ENCODE measurements around the gene CYBRD1. TPM values are rescaled to one million over a fixed set of nuclear protein-coding genes. Genes with fewer than 3 reads are reported as not detected.
"Not testable (repeated sequence)": the region's sequence is repeated elsewhere in the genome, so short reads cannot be mapped to it uniquely, and the experiment has no call there.

Gene CYBRD1
- total RNA-seq, 1 donor from 2014 or later: 313 TPM

- H3K9me3 ChIP-seq: no peaks in the 10 kb centered on the region
- no peak for TF ChIP-seq CTCF (IDR thresholded peaks at IDR 0.05)
- DNase-seq: no peak
- no peaks in the 10 kb centered on the region for H3K36me3 ChIP-seq
- H3K27me3 ChIP-seq: no peaks in the 10 kb centered on the region
- no peaks in the 10 kb centered on the region for H3K4me1 ChIP-seq
- H3K4me3 ChIP-seq: no peak overlapping the region
- ATAC-seq: no peak
- intact Hi-C loops (cut with DNase I): no loop called here
- H3K27ac ChIP-seq: no peak overlapping the region
These were observed 31.7 kb upstream of the CYBRD1 start for GRCh38 chr2:171490577-171490976.

GRCh38 chr2:171491292-171491691 is 31.0 kb upstream of the CYBRD1 start:
- TF ChIP-seq CTCF (IDR thresholded peaks at IDR 0.05): no peak
- H3K4me1 ChIP-seq: no peaks in the 10 kb centered on the region
- ATAC-seq (no peak), DNase-seq (no peak)
- intact Hi-C loops (cut with DNase I): no loop called here
- no peaks in the 10 kb centered on the region for H3K36me3 ChIP-seq
- H3K27me3 ChIP-seq: no peaks in the 10 kb centered on the region
- H3K4me3 ChIP-seq: no peak overlapping the region
- no peak overlapping the region for H3K27ac ChIP-seq
- no peaks in the 10 kb centered on the region for H3K9me3 ChIP-seq

- TF ChIP-seq CTCF (IDR thresholded peaks at IDR 0.05): no peak
- intact Hi-C loops (cut with DNase I): no loop called here
- Histone ChIP-seq H3K27ac (no peak overlapping the region), H3K4me3 (no peak overlapping the region), H3K27me3 (no peaks in the 10 kb centered on the region), H3K4me1 (no peaks in the 10 kb centered on the region), H3K9me3 (no peaks in the 10 kb centered on the region), H3K36me3 (no peaks in the 10 kb centered on the region)
- DNase-seq (no peak), ATAC-seq (no peak)
These were observed 29.6 kb upstream of the CYBRD1 start for GRCh38 chr2:171492664-171493063.

GRCh38 chr2:171497664-171498063 is 24.6 kb upstream of the CYBRD1 start:
- DNase-seq; H3K4me3 ChIP-seq; H3K27me3 ChIP-seq; H3K27ac ChIP-seq; H3K9me3 ChIP-seq; H3K4me1 ChIP-seq; intact Hi-C loops (cut with DNase I); ATAC-seq; H3K36me3 ChIP-seq: not testable (repeated sequence)

- ATAC-seq (no peak), DNase-seq (no peak)
- intact Hi-C loops (cut with DNase I): no loop called here
- Histone ChIP-seq H3K4me1 (no peaks in the 10 kb centered on the region), H3K27me3 (no peaks in the 10 kb centered on the region), H3K27ac (no peak overlapping the region), H3K36me3 (no peaks in the 10 kb centered on the region), H3K4me3 (no peak overlapping the region), H3K9me3 (no peaks in the 10 kb centered on the region)
- TF ChIP-seq CTCF (IDR thresholded peaks at IDR 0.05): no peak
These were observed 16.9 kb upstream of the CYBRD1 start for GRCh38 chr2:171505374-171505773.

GRCh38 chr2:171509945-171510731 is 12.1 kb upstream of the CYBRD1 start:
- DNase-seq (no peak), ATAC-seq (no peak)
- H3K4me3 ChIP-seq: no peak overlapping the region
- no peaks in the 10 kb centered on the region for H3K36me3 ChIP-seq
- no peaks in the 10 kb centered on the region for H3K4me1 ChIP-seq
- intact Hi-C loops (cut with DNase I): no loop called here
- H3K9me3 ChIP-seq: no peaks in the 10 kb centered on the region
- H3K27ac ChIP-seq: no peak overlapping the region
- no peaks in the 10 kb centered on the region for H3K27me3 ChIP-seq
- no peak for TF ChIP-seq CTCF (IDR thresholded peaks at IDR 0.05)

Measured in upper lobe of right lung (tissue), 1 donor.